Glomerular endothelial cell (primary cell): ENCODE measurements around the gene MICAL2. TPM values are rescaled to one million over a fixed set of nuclear protein-coding genes. Genes with fewer than 3 reads are reported as not detected.

Experiments
- DNase-seq: peaks from one replicate; pipeline ENCODE4 v3.0.0-alpha.2; 2011; ENCODE audit warnings: low read depth, low spot score; ENCODE audit errors: extremely low read depth
- total RNA-seq: library from RNA; depleted of rRNA; stranded (reverse); fragments of >200 nt; gene quantifications from 2 replicates; pipeline ENCODE4 v1.2.3, GENCODE V29; 2015

MICAL2 gene
- total RNA-seq, 1 donor from 2014 or later = 252 TPM

DNA sequence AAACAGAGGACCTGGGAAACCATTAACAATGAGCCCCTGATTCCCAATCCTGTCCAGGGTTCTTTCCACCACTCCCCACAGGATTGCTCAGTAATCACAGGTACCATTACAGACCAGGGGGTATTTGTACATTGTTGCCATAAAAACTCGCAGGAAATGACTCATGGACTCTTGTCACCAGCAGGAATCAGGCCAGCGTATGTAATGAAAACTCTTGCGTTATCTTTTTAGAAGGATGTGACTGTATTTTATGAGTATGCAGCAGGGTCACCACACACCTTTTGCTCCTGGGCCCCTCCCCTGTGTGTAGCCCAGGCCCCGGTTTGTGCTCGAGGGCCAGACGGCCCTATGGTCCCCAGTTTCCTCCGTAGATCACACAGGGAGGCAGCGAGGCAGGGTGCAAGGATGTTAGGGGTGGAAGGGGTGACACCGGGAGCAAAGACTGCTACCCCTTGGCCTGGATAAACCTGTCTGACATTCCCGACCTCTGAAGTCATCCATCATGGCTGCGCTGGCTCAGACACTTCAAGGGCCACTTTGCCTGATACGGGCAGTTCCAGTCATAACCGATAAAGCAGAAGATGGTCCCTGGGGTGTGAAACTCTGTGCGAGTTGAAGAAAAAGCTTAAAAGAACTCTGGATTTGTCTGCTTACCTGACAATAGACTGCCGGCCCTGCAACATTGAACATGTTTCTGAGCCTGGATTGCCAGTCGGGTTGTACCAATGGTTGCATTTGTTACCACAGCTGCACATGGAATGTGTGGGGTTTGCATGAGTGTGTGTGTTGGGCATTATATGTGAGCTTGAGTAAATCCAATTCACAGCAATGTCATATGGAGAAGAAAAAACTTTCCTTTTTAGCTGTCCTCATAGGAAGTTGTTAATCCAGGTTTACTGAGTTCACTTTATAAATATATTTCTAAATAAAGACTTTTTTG, 56.9 kb downstream of the MICAL2 start:
- peak; percentile 86 for DNase-seq

DNA sequence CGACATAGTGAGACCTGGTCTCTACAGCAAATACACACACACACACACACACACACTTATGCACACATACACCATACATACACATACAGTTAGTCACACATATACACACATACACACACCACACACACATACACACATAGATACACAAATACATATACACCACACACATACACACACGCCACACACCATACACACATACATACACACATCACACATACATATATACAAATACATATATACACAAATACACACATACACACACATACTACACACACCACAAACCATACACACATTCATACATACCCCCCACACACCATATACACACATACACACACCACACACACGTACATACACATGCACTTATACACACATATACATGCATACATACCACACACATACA, 57.7 kb downstream of the MICAL2 start:
- no peak for DNase-seq

DNA sequence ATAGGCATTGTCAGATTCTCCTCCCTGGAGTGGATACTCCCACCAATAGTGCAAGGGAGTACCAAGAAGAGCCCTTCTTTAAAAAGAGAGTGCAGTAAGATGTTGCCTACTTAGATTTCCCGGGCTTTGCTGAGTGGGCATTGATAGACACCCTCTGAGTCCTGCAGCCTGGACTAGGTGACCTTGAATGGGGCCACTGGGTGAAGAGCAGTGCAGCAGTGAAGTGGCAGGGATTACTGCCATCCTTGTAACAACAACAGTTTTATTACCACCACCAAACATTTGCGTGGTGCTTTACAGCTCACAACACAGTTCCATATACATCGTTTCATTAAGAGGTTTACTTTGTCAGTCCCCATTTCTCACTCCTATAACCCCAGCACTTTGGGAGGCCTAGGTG, 59.4 kb downstream of the MICAL2 start:
- no peak for DNase-seq

DNA sequence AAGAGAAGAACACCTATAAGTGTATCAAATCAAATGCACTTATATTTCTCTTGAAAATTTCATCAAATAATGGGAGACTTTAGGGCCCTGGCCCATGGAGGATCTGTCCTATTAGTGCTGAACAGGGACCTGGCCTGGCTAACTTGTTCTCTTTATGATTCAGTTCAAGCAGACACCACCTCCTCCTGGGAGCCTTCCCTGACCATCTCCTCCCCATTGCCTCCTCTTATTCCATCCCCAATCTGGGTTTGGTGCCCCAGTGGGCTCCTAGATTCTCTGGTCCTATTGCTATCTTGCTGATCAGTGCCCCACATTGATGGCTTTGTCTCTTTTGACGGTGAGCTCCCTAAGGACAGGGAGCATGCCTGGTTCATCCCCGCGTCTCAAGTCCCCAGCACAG, 60.1 kb downstream of the MICAL2 start:
- no peak for DNase-seq

DNA sequence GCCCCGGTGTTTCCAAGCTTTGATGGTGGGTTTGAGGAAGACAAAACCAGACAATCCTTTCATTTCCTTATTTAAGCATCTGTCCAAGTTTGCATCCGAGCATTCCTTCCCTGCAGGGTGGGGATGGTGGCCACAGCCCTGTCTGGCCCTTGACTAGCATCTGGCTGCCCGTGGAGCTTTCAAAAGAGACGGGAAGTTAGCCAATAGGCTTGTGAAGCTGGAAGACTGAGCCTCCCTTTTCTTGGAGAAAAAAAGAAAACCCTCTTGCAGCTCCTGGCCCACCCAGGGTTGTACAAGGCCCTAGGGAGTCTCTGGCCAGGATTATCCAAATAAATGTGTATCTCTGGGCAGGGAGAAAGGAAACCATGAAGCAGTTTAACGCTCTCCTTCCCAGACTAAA, 60.6 kb downstream of the MICAL2 start:
- DNase-seq = no peak

DNA sequence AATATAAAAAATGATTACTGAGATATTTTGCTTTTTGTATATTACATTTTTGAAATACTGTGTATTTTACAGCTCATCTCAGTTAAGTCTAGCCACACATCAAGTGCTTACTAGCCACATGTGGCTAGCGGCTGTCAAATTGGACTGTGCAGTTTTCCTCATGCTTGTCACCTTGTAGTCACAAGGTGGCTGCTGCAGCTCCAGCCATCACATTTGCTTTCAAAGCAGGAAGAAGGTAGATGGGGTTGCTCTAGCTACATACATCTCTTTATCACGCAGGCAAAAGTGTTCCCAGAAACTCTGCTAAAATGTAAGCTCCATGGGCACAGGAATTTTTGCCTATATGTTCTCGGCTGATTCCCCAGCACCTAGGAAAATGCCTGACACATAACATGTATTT, 61.5 kb downstream of the MICAL2 start:
- no peak for DNase-seq

DNA sequence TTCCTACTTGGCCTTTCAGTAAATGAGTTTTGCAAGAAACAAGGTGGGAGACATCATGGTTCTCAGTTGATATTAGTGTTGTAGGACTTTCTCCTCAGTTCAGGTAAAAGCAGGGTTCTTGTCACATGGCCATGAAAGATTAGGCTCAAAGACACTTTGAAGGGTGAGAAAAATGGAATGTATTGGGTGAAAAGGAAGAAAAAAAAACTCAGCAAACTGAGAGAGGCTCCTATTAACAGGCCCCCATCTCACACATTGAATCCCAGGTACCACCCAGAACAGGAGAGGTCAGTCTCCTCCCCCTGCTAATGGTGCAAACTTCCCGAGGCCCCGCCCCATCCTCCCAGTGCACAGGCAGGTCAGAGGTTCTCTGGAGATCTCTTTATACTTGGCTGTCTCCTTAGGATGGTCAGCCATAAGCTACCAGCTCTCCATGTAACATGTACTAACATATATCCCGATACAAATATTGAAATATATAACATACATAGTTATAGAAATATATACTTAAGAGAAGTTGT, 62.2 kb downstream of the MICAL2 start:
- DNase-seq = no peak

DNA sequence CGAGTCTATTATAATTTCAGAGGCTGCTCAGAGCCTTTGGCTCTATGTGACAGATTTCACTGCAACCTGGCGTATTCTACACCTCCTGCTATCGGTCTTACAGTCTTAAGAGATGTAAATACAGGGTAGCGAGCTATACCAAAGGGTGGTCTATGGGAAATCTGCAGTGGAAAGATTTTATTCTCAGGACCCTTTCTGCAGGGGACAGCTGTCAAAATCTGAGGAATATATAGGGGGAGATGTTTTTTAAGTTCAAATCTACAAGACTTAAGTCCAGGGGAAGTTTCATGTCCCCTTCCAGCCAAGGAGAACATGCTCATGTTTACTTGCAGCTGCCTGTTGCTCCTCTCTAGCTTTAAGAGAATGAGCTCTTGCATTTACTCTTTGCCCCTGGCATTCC, 62.7 kb downstream of the MICAL2 start:
- DNase-seq = no peak

DNA sequence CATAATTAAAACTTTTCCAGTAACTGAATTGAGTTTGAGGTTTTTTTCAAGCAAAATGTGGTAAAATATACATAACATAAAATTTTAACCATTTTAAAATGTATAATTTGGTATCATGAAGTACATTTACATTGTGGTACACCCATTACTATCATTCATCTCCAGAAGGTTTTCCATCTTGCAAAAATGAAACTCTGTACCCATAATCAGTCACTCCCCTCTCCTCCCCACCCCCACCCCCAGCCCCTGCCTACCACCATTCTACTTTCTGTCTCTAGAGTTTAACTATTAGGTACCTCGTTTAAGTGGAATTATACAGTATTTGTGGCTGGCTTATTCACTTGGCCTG, 63.7 kb downstream of the MICAL2 start:
- no peak for DNase-seq

DNA sequence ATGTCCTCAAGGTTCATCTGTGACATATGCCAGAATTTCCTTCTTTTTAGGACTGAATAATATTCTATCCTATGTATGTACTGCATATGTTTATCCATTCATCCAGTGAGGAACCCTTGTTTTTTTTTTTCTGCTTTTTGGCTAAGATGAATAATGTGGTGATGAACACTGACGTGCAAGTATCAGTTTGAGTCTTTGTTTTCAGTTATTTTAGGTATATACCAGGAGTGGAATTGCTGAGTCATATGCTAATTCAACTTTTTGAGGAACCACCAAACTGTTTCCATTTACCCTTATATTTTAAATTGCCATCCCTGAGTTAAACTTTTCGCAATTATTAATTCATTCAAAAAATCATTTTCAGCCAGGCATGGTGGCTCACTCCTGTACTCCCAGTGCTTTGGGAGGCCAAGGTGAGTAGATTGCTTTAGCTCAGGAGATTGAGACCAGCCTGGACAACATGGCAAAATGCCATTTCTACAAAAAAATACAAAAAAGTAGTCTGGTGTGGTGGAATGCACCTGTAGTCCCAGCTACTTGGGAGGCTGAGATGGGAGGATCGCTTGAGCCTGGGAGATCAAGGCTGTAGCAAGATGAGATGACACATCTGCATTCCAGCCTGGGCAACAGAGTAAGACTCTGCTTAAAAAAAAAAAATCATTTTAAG, 64.2 kb downstream of the MICAL2 start:
- no peak for DNase-seq

DNA sequence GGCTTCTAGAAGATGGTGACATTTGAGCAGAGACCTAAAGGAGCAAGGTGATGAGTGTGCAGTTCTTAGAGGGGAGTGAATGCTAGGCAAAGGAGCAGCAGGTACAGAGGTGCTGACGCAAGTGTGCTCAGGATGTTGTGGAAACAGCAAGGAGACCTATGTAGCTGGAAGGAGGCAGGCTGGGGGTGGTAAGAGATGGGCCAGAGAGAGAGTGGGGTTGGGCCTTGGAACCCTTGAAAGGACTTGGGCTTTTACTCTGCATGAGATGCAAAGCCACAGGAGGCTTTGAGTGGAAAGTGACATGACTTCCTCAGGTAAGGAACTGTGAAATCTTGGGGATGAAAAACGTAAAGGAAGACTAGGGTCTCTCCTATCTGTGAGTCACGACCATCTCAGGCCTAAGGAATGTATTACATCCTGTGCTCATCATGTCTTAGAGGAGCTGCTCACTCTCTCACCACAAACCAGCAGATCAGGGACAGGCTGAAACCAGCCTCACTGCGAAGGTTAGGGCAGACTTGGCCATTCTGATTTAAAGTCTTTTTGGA, 65.4 kb downstream of the MICAL2 start:
- DNase-seq = no peak

DNA sequence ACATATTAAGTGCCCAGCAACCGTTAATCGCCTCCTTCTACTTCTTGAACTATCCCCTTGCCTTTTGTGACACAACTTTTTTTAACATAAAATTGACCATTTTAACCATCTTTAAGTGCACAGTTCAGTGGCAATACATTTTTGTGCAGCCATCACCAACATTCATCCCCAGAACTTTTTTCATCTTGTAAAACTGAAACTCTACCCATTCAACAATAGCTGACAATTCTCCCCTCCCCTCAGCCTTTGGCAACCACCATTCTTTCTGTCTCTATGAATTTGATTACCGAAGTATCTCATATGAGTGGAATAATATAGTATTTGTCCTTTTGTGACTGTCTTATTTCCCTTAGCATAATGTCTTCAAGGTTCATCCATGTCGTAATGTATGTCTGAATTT, 66.0 kb downstream of the MICAL2 start:
- no peak for DNase-seq

DNA sequence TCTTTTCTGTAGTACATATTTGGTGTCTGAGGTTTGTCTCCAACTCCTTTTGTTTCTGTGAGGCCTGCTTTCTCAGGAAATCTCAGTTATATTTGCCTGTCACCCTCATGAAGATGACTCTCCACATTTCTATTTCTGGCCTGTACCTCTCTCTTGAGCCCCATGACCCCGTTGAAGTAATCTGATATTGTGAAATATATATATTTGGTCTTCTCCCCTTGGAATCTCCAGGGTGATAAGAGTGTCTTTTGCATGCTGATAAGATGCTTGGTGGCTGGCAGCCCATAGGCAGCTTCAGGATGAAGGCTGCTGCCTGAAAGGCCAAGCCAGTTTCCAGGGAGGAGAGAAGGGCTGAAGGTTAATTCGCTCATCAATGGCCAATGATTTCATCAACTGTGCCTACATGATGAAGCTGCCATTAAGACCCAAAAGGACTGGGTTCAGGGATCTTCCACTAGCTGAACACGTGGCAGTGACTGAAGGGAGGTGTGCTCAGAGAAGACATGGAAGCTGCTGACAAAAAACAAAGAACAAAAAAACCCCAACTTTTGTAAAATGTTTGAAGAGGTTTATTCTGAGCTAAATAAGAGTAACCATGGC, 67.4 kb downstream of the MICAL2 start:
- no peak for DNase-seq

DNA sequence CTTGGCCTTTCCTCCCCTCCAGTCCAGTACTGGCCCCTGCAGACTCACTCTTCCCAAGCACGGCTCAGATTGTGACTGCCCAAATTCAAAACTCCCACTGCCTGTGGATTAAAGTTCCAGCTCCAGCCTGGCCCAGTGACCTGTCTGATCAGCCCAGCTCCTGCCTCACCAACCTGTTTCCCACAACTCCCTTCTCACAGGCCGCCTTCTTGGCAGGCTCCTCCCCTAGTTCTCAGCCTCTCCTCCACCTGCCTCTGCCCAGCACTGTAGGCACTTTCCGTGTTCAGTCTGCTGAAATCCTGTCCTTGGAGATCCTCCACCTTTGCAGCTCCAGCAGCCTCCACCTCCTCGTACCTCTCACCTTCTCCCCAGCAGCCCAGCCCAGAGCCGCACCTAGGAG, 68.6 kb downstream of the MICAL2 start:
- DNase-seq = no peak

DNA sequence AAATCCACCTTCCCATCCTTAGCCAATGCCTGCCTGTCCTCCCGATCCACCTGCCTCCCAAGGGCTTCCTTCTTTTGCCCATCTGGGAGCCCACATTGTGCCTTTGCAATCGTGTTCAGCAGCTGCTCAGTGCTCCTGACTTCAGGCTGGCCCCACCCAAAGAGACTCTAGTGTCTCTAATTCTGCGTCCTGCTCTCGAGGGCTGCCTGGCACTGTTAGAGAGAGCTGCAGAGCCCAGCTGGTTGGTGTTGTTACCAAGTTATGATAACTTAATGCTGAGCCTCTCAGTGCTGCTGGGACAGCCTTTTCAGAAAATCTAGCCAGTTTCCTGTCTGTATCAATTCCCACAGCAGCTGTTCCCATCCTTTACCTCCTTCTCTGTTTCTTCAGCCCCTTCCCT, 69.1 kb downstream of the MICAL2 start:
- no peak for DNase-seq

DNA sequence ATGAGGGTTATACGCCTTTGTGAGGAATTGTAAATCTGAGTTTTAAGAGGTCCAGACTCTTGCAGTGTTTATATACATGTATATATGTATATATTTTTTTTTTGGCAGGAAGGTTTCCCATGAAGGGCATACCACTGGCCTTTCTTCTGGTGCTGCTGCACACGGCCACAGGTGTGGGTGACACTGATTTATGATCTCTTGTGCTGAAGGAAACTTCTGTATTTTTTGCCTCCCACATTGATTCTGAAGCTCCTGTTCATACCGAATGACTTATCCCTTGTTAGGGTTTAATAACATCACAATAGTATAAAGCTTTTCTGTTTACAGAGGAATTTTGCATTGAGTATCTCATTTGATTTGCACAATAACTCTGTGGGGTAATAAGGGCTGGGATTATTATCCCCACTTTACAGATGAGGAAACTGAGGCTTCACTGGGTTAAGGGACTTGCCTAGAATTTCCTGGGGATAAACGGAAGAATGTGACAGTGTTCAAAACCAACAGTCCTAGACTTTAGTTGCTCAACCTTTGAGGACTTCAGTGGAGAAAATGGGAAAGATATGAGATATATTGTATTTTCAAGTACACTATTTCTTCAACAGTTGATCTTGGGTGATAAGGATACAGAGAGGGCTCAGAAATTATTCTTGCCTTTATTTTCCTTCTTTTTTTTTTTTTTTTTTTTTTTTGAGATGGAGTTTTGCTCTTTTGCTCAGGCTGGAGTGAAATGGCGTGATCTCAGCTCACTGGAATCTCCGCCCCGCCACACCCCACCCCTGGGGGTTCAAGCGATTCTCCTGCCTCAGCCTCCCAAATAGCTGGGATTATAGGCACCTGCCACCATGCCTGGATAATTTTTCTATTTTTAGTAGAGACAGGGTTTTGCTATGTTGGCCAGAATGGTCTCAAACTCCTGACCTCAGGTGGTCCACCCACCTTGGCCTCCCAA, 70.1 kb downstream of the MICAL2 start:
- DNase-seq = no peak

DNA sequence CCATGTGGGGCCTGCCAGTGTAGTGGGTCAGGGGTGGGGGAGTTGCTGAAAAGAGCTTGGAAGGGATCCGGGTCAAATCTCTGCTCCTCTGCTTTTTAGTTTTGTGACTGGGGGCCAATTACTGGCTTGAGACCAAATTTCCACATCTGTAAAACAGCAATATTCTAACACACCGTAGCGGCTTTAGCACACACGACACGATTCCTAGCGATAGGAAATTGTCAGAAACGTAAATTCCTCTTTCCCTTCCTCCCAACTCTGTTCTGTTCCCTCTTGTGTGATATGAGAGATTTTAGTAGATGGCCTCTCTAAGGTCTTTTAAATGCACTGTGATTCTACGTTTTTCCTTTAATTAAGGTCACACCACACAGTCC, 71.9 kb downstream of the MICAL2 start:
- DNase-seq = no peak

DNA sequence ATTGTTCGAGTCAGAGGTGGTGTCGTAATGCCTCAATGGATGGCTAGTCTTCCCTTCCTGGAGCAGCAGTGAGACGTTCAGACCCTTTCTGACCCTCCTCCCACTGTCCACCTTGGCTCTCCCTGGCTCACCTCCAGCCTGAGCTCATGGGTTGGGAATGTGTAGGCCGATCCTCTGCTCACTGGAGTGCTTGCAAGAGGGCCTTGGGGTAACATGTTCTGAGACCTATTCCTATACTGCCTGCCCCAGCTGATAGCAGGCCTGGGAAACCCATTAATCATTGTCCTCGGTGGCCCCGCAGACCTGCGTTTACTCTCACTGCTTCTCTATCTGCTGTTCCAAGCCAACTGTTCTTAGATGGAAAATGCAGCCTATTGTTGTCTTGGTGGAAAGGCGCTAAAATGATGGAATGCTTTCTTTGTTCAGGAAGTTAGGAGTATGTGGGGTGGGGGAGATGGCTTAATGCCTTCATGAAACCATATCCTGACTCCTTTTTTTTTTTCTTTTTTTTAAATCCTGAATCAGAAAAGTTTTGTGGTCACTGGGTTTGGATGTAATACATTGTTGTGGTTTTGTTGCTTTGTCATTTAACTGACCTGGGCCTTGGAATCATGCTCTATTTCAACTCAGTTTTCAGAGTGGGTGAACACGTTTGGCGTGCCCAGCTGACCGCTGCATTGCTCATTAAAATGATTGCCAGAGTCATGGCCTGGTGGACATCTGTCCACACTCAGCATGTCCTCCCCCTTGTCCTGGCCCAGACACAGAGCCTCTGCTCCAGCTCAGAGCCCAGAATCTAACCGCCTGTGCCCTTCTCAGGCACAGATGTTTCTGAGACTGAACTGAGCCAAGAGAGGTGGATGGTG, 72.5 kb downstream of the MICAL2 start:
- DNase-seq = no peak

DNA sequence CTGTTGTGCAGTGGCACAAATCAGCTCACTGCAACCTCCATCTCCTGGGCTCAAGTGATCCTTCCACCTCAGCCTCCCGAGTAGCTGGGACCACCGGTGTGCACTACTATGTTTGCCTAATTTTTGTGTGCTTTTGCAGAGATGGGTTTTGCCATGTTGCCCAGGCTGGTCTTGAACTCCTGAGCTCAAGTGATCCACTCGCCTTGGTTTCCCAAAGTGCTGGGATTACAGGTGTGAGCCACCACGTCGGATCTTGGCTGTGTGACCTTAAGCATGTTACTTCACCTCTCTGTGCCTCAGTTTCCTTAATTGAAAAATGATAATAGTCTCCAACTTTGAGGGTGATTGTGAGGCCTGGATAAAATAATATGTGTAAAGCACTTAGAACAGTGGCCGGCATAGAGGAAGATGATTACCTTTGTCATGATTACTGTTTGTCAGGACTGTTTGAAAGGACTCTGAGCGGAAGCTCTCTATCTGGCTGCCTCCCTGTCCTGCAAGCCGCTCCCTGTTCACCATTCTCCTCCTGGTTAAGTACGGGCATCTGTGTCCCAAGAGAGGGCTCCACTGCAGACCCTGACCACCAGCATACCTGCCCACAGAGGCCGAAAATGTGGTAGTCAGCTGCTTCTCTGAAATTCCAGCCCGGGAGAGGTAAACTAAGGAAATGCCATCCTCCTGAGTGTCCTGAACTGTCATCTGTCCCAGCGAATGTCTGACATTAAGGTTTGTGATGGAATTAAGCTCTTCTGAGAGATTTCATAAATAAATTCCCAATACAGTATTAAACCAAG, 73.6 kb downstream of the MICAL2 start:
- DNase-seq = no peak
